GM21390 (cell line): ENCODE results near the gene C1orf174.
A peak's percentile ranks its signal among the peaks of the same experiment; 100 is the strongest.

Experiments
- ATAC-seq: cut with Tn5 transposase; IDR thresholded peaks from one replicate; pipeline ENCODE4 v1.9.1; 2021; ENCODE audit not compliant: unreplicated experiment

C1orf174 gene

DNA sequence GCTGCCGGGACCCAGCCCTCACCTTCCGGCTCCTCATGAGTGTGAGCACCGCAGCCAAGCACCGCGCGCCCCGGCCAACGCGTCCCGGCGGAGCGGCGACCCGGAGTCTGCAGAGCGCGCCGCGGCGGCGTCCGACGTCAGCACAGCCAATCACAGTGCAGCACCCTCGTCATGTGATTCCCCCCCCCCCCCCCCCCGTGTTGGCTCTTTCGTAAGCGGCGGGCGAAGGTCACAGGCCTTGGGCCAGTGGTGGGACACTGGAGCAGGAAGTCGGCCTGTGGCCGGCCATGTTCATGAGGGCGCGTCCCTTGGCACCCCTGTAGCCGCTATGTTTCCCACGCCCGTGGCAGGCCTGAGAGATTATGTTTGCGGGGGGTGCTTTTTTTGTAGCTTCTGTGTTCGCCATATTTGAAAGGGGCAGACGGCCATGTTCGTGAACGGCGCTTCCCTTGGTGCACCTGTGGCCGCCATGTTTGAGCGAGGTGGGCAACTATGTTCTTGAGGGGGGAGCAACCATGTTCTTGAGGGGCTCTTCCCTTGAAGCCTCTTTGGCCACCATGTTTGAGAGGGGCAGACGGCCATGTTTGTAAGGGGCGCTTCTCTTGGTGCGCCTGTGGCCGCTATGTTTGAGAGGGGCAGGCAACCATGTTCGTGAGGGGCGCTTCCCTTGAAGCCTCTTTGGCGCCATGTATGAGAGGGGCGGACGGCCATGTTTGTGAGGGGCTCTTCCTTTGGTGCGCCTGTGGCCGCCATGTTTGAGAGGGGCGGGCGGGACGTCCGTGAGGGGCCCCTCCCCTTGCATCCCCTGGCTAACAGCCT lies at the start of gene C1orf174:
Gene C1orf174 (minus strand): TSS at position 123 of the 819 bp plus-strand sequence. CDS start 86 bp downstream, at position 37.
- ATAC-seq: peak; percentile 70

DNA sequence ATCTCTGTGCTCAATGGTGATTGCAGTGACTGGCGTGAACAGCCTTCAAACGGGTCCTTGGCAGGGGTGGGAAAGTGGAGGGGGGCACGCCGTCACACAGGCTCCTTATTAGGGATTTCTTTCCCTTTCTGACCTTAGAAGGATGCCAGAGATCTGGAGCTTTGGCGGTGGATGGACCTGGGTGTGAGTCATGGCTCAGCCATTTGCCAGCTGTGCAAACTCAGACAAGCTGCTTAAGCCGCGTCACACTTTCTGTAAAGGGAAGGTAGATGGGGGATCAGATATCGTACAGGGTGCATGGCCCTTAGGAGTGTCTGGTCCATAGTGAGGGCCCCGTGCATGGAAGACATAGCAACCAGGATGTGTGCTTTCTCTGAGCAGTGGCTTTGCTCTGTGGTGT lies 48.3 kb upstream of the C1orf174 start:
- no peak for ATAC-seq

DNA sequence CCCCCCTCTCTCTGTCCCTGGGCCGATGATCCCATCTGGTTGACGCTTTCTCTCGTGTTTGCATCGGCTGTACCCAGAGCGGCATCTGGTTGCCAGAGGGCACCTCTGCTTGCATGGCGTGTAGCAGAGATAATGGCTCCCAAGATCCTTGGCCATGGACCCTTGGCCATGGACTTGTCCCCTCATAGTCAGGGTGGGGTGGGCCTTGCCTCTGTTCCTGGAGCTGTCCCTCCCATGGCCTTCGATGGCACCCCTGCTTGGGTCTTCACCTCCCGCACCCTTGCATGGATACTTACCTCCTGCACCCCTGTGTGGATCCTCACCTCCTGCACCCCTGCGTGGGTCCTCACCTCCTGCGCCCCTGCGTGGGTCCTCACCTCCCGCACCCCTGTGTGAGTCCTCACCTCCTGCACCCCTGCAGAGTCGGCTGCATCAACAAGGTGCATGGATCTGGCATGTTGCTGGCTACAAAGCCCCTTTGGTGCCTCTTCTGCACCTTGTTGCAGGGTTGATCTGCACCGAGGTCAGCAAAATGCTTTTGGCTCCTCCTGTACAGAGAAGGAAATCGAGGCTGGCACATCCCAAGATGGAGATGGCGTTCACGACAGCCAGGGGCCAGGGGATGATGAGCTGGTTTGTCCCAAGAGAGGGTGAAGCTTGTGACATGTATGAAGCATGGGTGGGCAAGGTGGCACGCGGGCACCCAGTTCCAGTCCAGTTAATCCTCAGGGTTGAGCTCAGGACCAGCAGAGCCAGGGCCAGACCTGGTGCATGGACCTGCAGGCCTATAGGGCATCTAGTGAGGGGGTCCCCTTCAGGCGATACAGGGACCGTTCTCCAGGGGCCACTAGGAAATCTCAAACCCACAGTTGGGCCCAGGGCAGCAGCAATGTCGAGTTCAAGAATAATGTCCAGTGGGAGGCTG lies 46.1 kb upstream of the C1orf174 start:
- no peak for ATAC-seq

DNA sequence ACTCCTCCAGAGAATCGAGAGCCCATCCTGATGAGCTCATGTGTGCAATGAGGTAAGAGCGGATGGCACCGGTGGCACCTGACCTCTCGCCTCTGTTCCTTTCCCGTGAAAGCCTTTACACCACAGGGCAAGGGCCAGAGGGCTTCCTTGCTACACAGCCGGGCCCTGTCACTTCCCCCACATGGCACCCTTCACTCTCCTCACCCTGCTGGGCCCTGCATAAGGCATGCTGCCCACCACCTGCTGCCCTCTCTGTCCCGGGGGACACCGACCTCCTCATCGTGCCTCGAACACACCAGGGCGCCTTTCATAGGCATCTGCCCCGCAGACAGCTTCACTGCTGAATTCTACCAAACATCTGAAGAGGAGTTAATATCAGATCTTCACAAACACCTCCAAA lies 45.1 kb upstream of the C1orf174 start:
- ATAC-seq: no peak

DNA sequence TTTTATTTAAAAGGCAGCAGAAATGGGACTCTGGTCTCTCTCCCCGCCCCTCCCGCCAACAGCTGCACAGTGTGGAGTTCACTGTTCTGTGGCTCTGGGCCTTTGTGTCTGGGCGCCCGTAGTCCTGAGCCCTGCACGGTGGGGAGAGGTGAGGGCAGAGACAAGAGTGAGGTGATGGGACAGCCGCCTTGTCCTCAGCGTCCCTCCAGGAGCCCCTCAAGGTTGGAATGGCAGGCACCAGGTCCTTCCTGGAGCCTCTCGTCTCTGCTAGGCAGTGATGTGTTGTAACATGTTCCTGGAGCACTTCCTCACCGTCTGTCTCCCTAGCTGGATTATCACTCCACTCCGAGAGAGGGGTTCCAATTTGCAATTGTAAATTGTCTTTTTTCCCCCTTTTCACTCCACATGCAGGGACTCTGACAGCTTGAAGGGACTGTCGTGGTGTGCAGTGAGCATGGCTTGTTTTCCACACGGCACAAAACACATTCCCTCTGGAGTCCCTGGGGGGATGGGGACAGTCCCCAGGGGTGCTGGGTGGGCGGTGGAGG lies 44.6 kb upstream of the C1orf174 start:
- ATAC-seq: no peak

DNA sequence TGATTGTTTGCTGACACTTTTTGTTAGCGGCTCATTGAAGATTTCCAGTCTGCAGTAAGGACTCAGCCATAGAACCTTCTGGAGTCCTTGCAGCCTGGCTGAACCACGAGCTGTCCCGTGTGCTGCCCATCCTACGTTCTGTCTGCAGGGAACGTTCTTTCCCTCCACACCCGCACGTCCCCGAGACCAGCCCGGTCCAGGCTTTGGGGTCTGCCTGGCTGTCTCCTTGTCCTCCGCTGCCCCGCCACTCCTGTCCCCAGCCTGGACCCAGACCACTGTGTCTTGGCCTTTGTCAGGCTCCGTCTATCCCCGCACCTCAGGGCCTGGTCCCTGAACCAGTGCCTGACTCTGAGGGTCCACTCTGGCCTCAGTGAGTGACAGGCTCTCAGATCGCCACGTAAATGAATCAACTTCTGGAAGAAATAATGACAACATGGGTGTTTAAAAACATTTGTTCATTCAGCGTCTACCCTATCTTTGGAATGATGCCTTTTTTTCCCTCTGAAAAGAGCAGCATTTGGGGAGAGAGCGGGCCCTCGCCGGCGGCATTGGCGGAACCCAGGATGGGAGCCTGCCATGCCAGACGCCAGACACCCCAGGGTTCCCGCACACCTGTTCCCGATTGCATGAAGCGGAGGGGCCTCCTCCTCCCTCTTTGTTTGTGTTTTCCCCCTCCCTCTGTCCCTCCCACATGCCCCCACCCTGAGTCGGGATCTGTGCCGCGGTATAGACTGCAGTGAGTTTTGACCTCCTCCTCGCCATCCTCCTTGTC lies 43.9 kb upstream of the C1orf174 start:
- ATAC-seq: no peak

GRCh38 chr1:3943123-3943431 lies 43.0 kb upstream of the C1orf174 start:
- no peak for ATAC-seq

- ATAC-seq: no peak
These were observed 42.5 kb upstream of the C1orf174 start for GRCh38 chr1:3942416-3943122.

DNA sequence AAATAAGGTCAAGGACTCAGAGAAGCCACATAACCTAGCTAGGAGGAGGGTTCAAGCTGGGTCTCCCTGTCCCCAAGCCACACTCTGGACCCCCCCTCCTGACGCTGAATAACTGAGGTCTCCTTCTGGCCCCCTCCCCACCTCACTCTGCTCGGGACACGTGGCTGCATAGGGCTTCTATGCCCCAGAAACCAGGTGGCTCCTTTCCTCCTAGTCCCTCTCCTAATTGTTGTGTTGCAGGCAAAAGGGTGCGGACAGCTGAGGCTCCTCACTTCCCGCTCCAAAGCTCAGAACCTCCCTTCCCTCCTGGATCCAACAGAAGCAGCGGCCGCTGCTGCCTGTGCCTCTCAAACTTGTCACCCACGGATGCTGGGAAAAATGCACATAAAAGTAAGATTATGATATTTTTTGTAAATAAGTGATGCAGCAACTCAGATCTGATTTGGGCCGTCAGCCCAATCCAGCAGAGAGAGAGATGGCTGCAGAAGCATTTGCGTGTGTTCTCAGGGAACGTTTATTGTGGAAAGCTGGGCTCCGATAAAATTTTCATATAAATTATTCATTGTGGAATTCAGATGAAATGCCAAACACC lies 40.8 kb upstream of the C1orf174 start:
- ATAC-seq: no peak

DNA sequence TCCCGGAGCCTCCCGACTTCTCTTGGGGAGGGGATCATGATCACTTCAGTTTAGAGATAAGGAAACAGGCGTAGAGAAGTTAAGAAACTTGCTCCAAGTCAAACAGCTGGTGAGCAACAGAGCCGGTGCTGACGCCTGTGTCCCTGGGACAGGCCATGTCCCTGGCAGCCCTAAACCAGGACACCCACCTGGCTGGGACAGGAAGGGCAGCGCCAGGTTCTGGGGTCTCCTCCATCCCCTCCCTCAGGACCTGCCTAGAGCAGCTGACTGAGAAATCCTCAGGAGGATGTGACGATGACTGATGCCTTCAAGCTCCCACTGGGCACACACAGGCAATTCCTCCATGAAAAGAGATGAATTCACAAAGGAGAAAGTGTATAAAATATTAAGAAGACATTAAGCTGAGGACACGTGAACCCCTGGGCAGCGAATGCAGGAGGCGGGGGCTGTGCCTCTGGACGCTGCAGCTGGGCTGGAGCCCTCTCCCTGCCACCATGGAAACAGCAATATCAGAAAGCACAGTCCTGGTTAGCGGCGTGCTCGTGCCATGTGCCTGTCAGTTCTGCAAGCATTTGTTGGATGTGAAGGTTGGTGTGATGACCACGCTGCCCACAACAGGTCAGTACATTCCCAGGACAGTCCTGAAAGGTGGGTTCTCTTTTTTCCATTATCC lies 40.1 kb upstream of the C1orf174 start:
- no peak for ATAC-seq

- ATAC-seq: no peak
These were observed 39.4 kb upstream of the C1orf174 start for GRCh38 chr1:3939242-3940080.

DNA sequence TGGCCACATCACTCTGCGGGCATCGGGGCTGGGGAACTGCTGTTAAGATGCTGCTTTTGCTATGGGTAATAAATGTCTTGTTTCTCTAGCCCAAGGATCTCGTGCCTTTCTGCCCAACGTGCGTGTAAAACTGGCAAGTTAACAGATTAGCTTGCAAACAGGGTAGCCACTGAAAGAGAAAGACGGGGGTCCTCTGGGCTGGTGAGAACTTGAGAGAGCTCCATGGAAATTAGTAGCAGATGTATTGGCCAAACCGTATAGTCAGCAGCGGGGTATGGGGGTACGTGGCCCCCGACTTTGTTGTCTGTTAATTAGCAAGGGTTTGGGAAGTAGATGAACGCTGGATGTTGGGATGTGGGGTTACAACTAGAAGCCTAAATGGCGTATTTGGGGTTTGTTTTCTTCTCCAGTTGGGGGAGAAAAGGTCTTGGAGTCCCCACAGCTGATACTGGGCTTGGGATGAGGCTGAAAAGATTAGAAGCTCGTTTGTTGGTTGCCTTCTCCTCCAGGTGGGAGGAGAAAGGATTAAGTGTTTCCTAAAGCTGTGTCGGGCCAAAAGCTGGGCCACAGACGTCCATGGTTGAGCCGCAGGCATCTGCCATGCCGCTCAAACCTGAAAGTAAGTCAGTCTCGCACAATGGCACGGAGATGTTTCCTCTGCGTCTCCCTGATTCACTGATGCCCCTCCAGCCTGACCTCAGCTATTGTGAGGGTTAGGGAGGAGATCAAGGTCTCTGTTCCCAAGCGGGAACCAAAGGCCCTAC lies 32.3 kb upstream of the C1orf174 start:
- ATAC-seq: no peak

GRCh38 chr1:3931007-3931912 lies 31.2 kb upstream of the C1orf174 start:
- ATAC-seq: no peak

DNA sequence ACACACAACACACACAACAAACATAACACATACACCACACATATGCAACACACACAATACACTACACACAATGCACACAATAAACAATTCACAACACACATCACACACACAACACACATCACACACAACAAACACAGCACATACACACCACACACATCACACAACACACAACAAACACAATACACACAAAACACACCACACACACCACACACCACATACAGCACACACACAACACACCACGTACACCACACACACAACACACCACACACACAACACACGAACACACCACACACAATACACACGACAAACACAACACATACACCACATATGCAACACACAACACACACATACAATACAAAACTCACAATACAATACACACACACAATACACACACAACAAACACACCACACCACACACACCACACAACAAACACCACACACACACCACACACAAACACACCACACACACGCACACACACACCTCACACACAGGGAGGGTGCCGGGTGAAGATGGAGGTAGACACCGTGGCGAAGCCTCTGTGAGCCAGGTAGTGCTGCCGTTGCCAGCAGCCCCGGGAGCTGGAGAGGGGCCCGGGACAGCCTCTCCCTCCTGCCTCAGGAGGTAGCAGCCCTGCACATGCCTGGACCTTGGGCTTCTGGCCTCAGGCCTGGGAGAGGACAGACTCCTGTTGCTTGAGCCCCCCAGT lies 30.4 kb upstream of the C1orf174 start:
- no peak for ATAC-seq

GRCh38 chr1:3929126-3929525 lies 29.1 kb upstream of the C1orf174 start:
- ATAC-seq: no peak

GRCh38 chr1:3928586-3928985 lies 28.5 kb upstream of the C1orf174 start:
- ATAC-seq: no peak
